Fibroblast of lung (primary cell): Measurements from ENCODE around the gene FGF14. TPM values are rescaled to one million over a fixed set of nuclear protein-coding genes. Genes with fewer than 3 reads are reported as not detected.

ENCODE experiments used
- DNase-seq, 2 donors: peaks; one replicate each; pipeline versions ENCODE4 v3.0.0 to v3.0.0-alpha.2; 2010; ENCODE audit warnings: low read depth in 2 of 2
- H2AFZ ChIP-seq: 2 replicates; pipeline ENCODE4 v1.5.1; 2012; ENCODE audit warnings: low read length, control low read depth, inconsistent platforms
- H3K27ac ChIP-seq: 2 replicates; pipeline ENCODE4 v1.5.1; 2011; ENCODE audit warnings: low read length, control low read depth; ENCODE audit not compliant: insufficient read depth
- H3K27me3 ChIP-seq: 2 replicates; pipeline ENCODE4 v1.5.1; 2011; ENCODE audit warnings: mild to moderate bottlenecking, low read length; ENCODE audit not compliant: control insufficient read depth, insufficient read depth
- H3K36me3 ChIP-seq: 2 replicates; pipeline ENCODE4 v1.5.1; 2011; ENCODE audit warnings: low read length; ENCODE audit not compliant: control insufficient read depth, insufficient read depth
- H3K4me1 ChIP-seq: 2 replicates; pipeline ENCODE4 v1.5.1; 2011; ENCODE audit warnings: low read length; ENCODE audit not compliant: control insufficient read depth, insufficient read depth; ENCODE audit errors: extremely low read depth
- H3K4me2 ChIP-seq: 2 replicates; pipeline ENCODE4 v1.5.1; 2011; ENCODE audit warnings: low read length, control low read depth; ENCODE audit not compliant: insufficient read depth; ENCODE audit errors: extremely low read depth
- H3K4me3 ChIP-seq, 4 experiments: fragments of 200-600 bp in 1 of 4; sonication (generic) in 1 of 4; replicated peaks in 1 of 4; 2 replicates each; pipeline ENCODE4 v1.5.1; 2011 to 2016; ENCODE audit warnings: low read length in 4 of 4, low read depth in 3 of 4, mild to moderate bottlenecking in 3 of 4, control low read depth in 2 of 4, inconsistent platforms in 1 of 4, mixed read lengths in 1 of 4; ENCODE audit not compliant: insufficient read depth in 1 of 4; ENCODE audit errors: control extremely low read depth in 1 of 4
- H3K79me2 ChIP-seq: 2 replicates; pipeline ENCODE4 v1.5.1; 2012; ENCODE audit warnings: mild to moderate bottlenecking, low read length, inconsistent platforms; ENCODE audit not compliant: control insufficient read depth, insufficient read depth
- H3K9ac ChIP-seq: 2 replicates; pipeline ENCODE4 v1.5.1; 2011; ENCODE audit warnings: mild to moderate bottlenecking, low read length, control low read depth; ENCODE audit not compliant: insufficient read depth
- H3K9me3 ChIP-seq: 2 replicates; pipeline ENCODE4 v1.5.1; 2012; ENCODE audit warnings: low read depth, low read length; ENCODE audit not compliant: control insufficient read depth, insufficient read depth
- H4K20me1 ChIP-seq: 2 replicates; pipeline ENCODE4 v1.5.1; 2011; ENCODE audit warnings: low read length; ENCODE audit not compliant: control insufficient read depth, insufficient read depth; ENCODE audit errors: extremely low read depth
- EZH2 ChIP-seq: IDR thresholded peaks from 2 replicates; pipeline ENCODE4 v1.5.1; 2012; ENCODE audit warnings: low read length, control low read depth, mild to moderate bottlenecking; ENCODE audit errors: missing control alignments
- polyA plus RNA-seq, 2 donors: library from polyadenylated mRNA; depleted of rRNA in 1 of 2; stranded (reverse) in 1 of 2; unstranded in 1 of 2; fragments of >200 nt; gene quantifications; 2 replicates each; pipeline ENCODE4 v1.2.1, GENCODE V29; 2011 to 2012; ENCODE audit warnings: missing spikeins in 1 of 2
- total RNA-seq: library from RNA; depleted of rRNA; stranded (reverse); fragments of >200 nt; gene quantifications from 2 replicates; pipeline ENCODE4 v1.2.1, GENCODE V29; 2014
- TF ChIP-seq, protein P1 (sequence below), 2 donors: IDR thresholded peaks in 1 of 2; conservative IDR thresholded peaks in 1 of 2; 1 replicate in 1 of 2; 2 replicates in 1 of 2; pipeline ENCODE4 v1.5.1; 2011 to 2012; ENCODE audit warnings: low read length in 2 of 2, control low read depth in 1 of 2, inconsistent platforms in 1 of 2, low read depth in 1 of 2, mild to moderate bottlenecking in 1 of 2

Gene FGF14
- total and polyA plus RNA-seq, 2 donors (not counting 1 experiment from before 2014, with no cell fraction given): 0.94 to 7.8 TPM

DNA sequence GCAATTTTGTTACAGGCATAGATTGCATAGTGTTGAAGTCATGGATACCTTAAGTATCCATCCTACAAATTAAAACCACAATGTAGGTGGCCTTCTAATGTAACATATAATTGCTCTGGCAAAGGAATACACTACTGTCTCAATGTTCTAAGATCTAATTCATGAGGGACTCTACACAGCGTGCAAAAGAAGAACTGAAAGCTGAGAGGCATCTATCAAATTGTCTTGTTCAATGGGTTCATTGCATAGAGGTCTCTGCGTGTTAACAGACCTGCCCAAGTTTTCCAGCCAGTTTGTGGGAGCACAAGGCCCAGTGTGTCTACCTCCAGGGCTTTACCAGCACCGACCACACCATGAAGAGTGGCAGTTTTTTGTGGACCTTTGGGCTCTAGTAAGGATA lies 498.0 kb downstream of the FGF14 start:
- H4K20me1 ChIP-seq: no peaks in the 10 kb centered on the region

GRCh38 chr13:101898676-101899075 lies 503.2 kb downstream of the FGF14 start:
- Histone ChIP-seq H3K9me3 (no peaks in the 10 kb centered on the region), H3K79me2 (no peaks in the 10 kb centered on the region), H2AFZ (no peak overlapping the region), H3K4me3 (no peak overlapping the region), H4K20me1 (no peaks in the 10 kb centered on the region), H3K27ac (no peak overlapping the region), H3K4me2 (no peak overlapping the region), H3K4me1 (no peaks in the 10 kb centered on the region), H3K9ac (no peak overlapping the region), H3K36me3 (no peaks in the 10 kb centered on the region), H3K27me3 (no peaks in the 10 kb centered on the region)
- DNase-seq: no peak
- TF ChIP-seq EZH2: no peak
- TF ChIP-seq, protein P1, sequence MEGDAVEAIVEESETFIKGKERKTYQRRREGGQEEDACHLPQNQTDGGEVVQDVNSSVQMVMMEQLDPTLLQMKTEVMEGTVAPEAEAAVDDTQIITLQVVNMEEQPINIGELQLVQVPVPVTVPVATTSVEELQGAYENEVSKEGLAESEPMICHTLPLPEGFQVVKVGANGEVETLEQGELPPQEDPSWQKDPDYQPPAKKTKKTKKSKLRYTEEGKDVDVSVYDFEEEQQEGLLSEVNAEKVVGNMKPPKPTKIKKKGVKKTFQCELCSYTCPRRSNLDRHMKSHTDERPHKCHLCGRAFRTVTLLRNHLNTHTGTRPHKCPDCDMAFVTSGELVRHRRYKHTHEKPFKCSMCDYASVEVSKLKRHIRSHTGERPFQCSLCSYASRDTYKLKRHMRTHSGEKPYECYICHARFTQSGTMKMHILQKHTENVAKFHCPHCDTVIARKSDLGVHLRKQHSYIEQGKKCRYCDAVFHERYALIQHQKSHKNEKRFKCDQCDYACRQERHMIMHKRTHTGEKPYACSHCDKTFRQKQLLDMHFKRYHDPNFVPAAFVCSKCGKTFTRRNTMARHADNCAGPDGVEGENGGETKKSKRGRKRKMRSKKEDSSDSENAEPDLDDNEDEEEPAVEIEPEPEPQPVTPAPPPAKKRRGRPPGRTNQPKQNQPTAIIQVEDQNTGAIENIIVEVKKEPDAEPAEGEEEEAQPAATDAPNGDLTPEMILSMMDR (conservative IDR thresholded peaks at IDR 0.05 in 1 of 2, IDR thresholded peaks at IDR 0.05 in 1 of 2; ENCODE audit: low read depth in 1 of 2, low read length in 2 of 2): no peak

More for the DNA sequence above, 498.0 kb downstream of the FGF14 start:
- Histone ChIP-seq H3K36me3 (no peaks in the 10 kb centered on the region), H3K4me1 (no peaks in the 10 kb centered on the region), H3K4me2 (no peak overlapping the region), H3K79me2 (no peaks in the 10 kb centered on the region), H3K9ac (no peak overlapping the region), H3K4me3 (no peak overlapping the region), H3K9me3 (no peaks in the 10 kb centered on the region), H3K27ac (no peak overlapping the region), H2AFZ (no peak overlapping the region), H3K27me3 (no peaks in the 10 kb centered on the region)
- no peak for TF ChIP-seq EZH2
- TF ChIP-seq, protein P1 (conservative IDR thresholded peaks at IDR 0.05 in 1 of 2, IDR thresholded peaks at IDR 0.05 in 1 of 2; ENCODE audit: low read depth in 1 of 2, low read length in 2 of 2): no peak
- DNase-seq: no peak

DNA sequence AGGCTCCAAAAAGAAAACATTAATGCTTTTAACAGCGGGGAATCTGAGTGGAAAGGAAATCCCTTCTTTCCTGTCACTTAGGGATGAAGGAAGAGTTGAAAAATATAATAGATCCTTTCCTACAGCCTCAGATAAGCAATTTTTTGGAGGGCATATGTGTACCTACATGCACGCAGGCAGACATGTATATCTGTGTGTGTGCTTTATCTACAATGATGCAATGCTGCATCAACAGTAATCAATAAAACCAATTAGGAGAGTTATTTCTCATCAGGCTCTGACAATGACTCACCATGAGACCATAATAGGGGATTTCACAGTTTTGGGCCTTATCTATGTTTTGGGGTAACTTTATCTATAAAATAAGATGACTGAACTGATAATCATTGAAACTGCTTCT lies 505.3 kb downstream of the FGF14 start:
- Histone ChIP-seq H3K27me3 (no peaks in the 10 kb centered on the region), H3K9ac (no peak overlapping the region), H3K4me2 (no peak overlapping the region), H4K20me1 (no peaks in the 10 kb centered on the region), H3K36me3 (no peaks in the 10 kb centered on the region), H3K4me1 (no peaks in the 10 kb centered on the region), H2AFZ (no peak overlapping the region), H3K9me3 (no peaks in the 10 kb centered on the region), H3K4me3 (no peak overlapping the region), H3K27ac (no peak overlapping the region), H3K79me2 (no peaks in the 10 kb centered on the region)
- no peak for DNase-seq
- TF ChIP-seq, protein P1 (conservative IDR thresholded peaks at IDR 0.05 in 1 of 2, IDR thresholded peaks at IDR 0.05 in 1 of 2; ENCODE audit: low read depth in 1 of 2, low read length in 2 of 2): no peak
- TF ChIP-seq EZH2: no peak
